ENCODE results near the gene FOXQ1. TPM values are rescaled to one million over a fixed set of nuclear protein-coding genes. Genes with fewer than 3 reads are reported as not detected.
"Not testable (repeated sequence)": the region's sequence is repeated elsewhere in the genome, so short reads cannot be mapped to it uniquely, and the experiment has no call there.

FOXQ1 gene
- total RNA-seq, 2 experiments from 2014 or later, result not detected

DNA sequence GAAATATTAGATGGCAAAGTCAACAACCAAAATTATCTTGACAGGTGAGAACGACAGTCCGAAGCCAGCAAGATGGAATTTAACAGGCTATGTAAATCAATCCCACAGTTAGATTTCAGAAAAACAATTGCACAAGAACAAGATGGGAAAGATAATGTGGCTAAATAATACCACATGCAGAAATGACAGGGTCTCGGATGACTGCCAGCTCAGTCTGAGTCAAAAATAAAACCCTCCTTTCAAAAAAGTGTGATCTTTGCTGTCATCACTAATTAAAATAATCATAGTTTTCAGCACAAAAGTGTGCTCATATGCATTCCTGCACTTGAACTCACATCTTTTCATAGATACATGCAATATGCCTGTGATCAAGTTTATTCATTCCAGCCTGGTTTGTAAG is 25.9 kb downstream of the FOXQ1 start:
- H3K36me3 Mint-ChIP-seq, result no peaks in the 10 kb centered on the region
- no peaks in the 10 kb centered on the region for H3K4me1 Mint-ChIP-seq
- ATAC-seq, result no peak
- CTCF ChIA-PET, result no interaction called here
- no peaks in the 10 kb centered on the region for H3K9me3 Mint-ChIP-seq (ENCODE audit: low read depth)
- no peak overlapping the region for H3K27ac Mint-ChIP-seq
- H3K4me3 Mint-ChIP-seq, result no peak overlapping the region
- DNase-seq, result no peak
- peaks cover 36% of the 10 kb centered on the region for H3K27me3 Mint-ChIP-seq

GRCh38 chr6:1346101-1346500 is 34.2 kb downstream of the FOXQ1 start:
- DNase-seq (no peak), ATAC-seq (no peak)
- peaks cover 6% of the 10 kb centered on the region for H3K9me3 Mint-ChIP-seq (ENCODE audit: low read depth)
- H3K4me3 Mint-ChIP-seq, result no peak overlapping the region
- H3K27me3 Mint-ChIP-seq, result peaks cover 26% of the 10 kb centered on the region
- no peaks in the 10 kb centered on the region for H3K36me3 Mint-ChIP-seq
- CTCF ChIA-PET, result no interaction called here
- no peaks in the 10 kb centered on the region for H3K4me1 Mint-ChIP-seq
- no peak overlapping the region for H3K27ac Mint-ChIP-seq

GRCh38 chr6:1346558-1347091 is 34.7 kb downstream of the FOXQ1 start:
- no peak overlapping the region for H3K4me3 Mint-ChIP-seq
- no peak for DNase-seq
- H3K4me1 Mint-ChIP-seq, result no peaks in the 10 kb centered on the region
- no peak for ATAC-seq
- H3K27me3 Mint-ChIP-seq, result peaks cover 27% of the 10 kb centered on the region
- peaks cover 6% of the 10 kb centered on the region for H3K9me3 Mint-ChIP-seq (ENCODE audit: low read depth)
- H3K27ac Mint-ChIP-seq, result no peak overlapping the region
- H3K36me3 Mint-ChIP-seq, result peaks cover 2% of the 10 kb centered on the region
- CTCF ChIA-PET, result no interaction called here

DNA sequence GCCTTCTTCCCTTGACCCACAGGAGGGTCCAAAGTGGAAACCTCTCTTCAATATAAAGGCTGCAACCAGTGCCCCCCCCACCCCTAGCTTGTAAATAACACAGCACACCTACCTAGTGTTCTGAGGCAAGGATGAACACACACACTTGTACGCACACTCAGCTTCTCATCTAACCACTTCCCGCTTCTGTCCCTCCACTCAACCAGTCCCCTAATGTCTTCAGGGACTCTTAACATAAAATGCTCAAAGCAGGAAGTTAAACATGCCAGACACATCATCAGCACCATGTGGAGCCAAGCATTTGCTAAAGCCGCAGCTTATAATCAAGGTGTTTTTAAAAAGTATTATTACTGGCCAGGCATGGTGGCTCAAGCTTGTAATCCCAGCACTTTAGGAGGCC is 35.3 kb downstream of the FOXQ1 start:
- DNase-seq, result no peak

DNA sequence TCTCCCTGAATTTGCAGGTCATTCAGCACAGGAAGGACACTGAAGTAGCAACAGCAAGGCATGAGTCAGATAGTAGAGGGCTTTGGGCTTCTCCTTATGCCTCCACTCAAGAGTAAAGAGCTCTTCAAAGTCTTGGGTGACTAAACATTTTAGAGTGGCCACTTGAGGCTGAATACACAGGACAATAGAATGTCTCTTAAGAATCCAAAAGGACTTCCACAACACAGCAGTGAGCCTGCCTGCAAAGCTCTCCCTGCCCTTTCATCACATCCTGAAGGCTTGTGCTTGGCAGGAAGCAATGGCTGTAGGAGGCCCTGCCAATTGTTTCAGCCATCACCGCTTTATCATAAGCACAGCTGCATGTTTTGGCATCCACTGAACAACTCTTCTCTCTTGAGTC is 36.8 kb downstream of the FOXQ1 start:
- H3K4me3 Mint-ChIP-seq, result no peak overlapping the region
- no peaks in the 10 kb centered on the region for H3K4me1 Mint-ChIP-seq
- H3K27me3 Mint-ChIP-seq, result peaks cover 26% of the 10 kb centered on the region
- no peak for DNase-seq
- CTCF ChIA-PET, result no interaction called here
- no peak overlapping the region for H3K27ac Mint-ChIP-seq
- peaks cover 6% of the 10 kb centered on the region for H3K9me3 Mint-ChIP-seq (ENCODE audit: low read depth)
- no peak for ATAC-seq
- H3K36me3 Mint-ChIP-seq, result peaks cover 2% of the 10 kb centered on the region

More for the DNA sequence above, 35.3 kb downstream of the FOXQ1 start:
- no peak overlapping the region for H3K4me3 Mint-ChIP-seq
- no peak overlapping the region for H3K27ac Mint-ChIP-seq
- H3K36me3 Mint-ChIP-seq, result peaks cover 2% of the 10 kb centered on the region
- H3K9me3 Mint-ChIP-seq (ENCODE audit: low read depth), result peaks cover 6% of the 10 kb centered on the region
- H3K4me1 Mint-ChIP-seq, result no peaks in the 10 kb centered on the region
- peaks cover 28% of the 10 kb centered on the region for H3K27me3 Mint-ChIP-seq
- CTCF ChIA-PET, result no interaction called here
- no peak for ATAC-seq

DNA sequence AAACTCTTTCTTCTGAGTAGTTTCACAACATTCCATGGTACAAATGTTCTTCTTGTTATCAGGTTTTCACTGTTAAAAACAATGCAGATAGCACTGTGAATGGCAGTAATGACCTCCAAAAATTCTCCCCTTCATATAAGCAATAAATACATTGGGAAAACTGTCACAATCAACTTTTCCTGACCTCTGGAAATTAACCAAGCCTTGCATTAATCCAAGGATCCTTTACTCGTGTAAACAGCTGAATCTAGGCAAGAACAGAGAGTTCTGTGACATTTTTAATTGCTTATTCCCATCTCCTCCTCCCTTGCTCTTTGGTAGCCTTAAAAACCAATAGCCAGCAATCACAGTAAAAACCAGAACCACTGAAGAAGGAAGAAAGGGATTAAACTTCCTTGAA is 37.8 kb downstream of the FOXQ1 start:
- CTCF ChIA-PET, result no interaction called here
- no peak overlapping the region for H3K27ac Mint-ChIP-seq
- no peak for DNase-seq
- H3K27me3 Mint-ChIP-seq, result peaks cover 31% of the 10 kb centered on the region
- H3K4me3 Mint-ChIP-seq, result no peak overlapping the region
- ATAC-seq, result no peak
- H3K36me3 Mint-ChIP-seq, result peaks cover 2% of the 10 kb centered on the region
- H3K9me3 Mint-ChIP-seq (ENCODE audit: low read depth), result peaks cover 6% of the 10 kb centered on the region
- no peaks in the 10 kb centered on the region for H3K4me1 Mint-ChIP-seq

DNA sequence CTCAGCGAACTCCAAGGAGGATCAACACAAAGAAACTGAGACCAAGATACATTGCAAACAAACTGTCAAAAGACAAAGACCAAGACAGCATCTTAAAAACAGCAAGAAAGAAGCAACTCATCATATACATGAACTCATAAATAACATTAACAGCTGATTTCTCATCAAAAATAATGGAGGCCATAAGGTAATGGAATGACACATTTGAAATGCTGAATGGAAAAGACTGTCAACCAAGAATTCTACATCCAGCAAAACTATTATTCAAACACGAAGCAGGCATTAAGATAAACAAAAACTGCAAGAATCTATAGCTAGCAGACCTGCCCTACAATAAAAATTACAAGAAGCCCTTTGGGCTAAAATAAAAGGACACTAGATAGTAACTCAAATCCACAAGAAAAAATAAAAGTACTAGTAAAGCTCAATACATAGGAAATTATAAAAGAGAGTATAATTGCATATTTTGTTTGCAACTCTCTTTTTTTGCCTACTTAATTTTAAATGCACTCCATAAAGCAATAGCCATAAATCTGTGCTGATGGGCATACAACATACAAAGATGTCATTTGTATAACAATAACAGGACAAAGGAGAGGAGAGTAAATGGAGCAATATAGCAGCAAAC is 39.6 kb downstream of the FOXQ1 start:
- Mint-ChIP-seq H3K27me3 (peaks cover 33% of the 10 kb centered on the region), H3K27ac (no peak overlapping the region), H3K9me3 (ENCODE audit: low read depth) (peaks cover 6% of the 10 kb centered on the region), H3K36me3 (peaks cover 2% of the 10 kb centered on the region), H3K4me3 (no peak overlapping the region), H3K4me1 (no peaks in the 10 kb centered on the region)
- CTCF ChIA-PET, result no interaction called here
- no peak for DNase-seq
- no peak for ATAC-seq

DNA sequence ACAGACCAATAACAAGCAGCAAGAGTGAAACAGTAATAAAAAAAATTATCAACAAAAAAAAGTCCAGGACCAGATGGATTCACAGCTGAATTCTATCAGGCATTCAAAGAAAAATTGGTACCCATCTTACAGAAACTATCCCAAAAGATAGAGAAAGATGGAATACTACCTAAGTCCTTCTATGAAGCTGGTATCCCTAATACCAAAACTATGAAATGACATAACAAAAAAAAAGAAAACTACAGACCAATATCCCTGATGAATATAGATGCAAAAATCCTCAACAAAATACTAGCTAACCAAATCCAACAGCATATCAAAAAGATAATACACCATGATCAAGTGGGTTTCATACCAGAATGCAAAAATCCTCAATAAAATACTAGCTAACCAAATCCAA is 43.2 kb downstream of the FOXQ1 start:
- H3K27me3 Mint-ChIP-seq, result peaks cover 35% of the 10 kb centered on the region
- H3K36me3 Mint-ChIP-seq; CTCF ChIA-PET; ATAC-seq; H3K27ac Mint-ChIP-seq; H3K4me1 Mint-ChIP-seq; DNase-seq; H3K4me3 Mint-ChIP-seq; H3K9me3 Mint-ChIP-seq (ENCODE audit: low read depth): not testable (repeated sequence)

DNA sequence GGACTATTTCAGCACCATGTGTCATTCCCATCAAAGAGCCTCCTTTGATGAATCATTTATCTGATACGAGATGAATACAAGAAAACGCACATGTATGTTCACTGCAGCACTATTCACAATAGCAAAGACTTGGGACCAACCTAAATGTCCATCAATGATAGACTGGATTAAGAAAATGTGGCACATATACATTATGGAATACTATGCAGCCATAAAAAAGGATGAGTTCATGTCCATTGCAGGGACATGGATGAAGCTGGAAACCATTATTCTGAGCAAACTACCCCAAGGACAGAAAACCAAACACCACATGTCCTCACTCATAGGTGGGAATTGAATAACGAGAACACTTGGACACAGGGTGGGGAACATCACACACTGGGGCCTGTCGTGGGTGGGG is 49.8 kb downstream of the FOXQ1 start:
- H3K9me3 Mint-ChIP-seq (ENCODE audit: low read depth); H3K36me3 Mint-ChIP-seq; H3K4me3 Mint-ChIP-seq; H3K4me1 Mint-ChIP-seq; H3K27ac Mint-ChIP-seq; CTCF ChIA-PET; DNase-seq; ATAC-seq: not testable (repeated sequence)
- H3K27me3 Mint-ChIP-seq, result peaks cover 47% of the 10 kb centered on the region

DNA sequence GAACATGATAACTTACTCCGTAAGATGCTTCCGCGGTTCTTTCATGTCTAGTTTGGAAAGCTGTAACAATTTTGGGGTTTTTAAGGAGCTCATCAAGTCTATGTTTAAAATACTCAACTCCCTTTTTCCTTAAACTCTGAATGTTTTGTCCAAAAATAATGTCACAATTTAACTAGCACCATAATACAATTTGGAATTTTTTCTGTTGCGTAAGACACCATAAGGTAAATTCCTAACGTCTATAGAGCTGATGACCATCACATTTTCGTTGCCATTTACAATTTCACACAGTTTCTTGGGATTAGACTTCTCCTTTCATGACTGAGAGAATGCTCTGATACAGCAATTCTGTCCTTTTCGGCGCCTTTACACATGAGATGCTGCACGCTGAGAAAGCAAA is 50.7 kb downstream of the FOXQ1 start:
- ATAC-seq (no peak), DNase-seq (no peak)
- CTCF ChIA-PET, result no interaction called here
- H3K4me3 Mint-ChIP-seq, result no peak overlapping the region
- peaks cover 48% of the 10 kb centered on the region for H3K27me3 Mint-ChIP-seq
- no peak overlapping the region for H3K27ac Mint-ChIP-seq
- no peaks in the 10 kb centered on the region for H3K9me3 Mint-ChIP-seq (ENCODE audit: low read depth)
- no peaks in the 10 kb centered on the region for H3K4me1 Mint-ChIP-seq
- no peaks in the 10 kb centered on the region for H3K36me3 Mint-ChIP-seq

DNA sequence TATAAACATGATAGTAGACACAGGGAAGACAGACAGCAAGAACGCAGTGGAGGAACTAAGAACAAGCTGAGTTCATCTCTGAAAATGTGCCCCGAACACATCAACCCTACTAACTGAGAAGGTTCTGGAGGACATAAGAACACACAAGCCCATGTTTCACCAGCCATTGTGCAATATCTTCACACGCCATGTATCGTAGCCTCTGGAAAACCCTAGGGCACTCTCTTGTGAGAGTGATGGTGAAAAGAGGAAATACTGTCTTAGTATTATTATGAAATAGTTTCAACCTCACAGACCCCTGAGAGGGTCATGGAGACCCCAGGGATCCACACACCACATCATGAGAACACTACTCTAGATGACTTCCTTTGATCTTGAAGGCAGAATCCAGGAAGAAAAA is 51.4 kb downstream of the FOXQ1 start:
- ATAC-seq (no peak), DNase-seq (no peak)
- no peak overlapping the region for H3K4me3 Mint-ChIP-seq
- CTCF ChIA-PET, result no interaction called here
- no peaks in the 10 kb centered on the region for H3K36me3 Mint-ChIP-seq
- peaks cover 54% of the 10 kb centered on the region for H3K27me3 Mint-ChIP-seq
- H3K27ac Mint-ChIP-seq, result no peak overlapping the region
- H3K4me1 Mint-ChIP-seq, result no peaks in the 10 kb centered on the region
- H3K9me3 Mint-ChIP-seq (ENCODE audit: low read depth), result no peaks in the 10 kb centered on the region

DNA sequence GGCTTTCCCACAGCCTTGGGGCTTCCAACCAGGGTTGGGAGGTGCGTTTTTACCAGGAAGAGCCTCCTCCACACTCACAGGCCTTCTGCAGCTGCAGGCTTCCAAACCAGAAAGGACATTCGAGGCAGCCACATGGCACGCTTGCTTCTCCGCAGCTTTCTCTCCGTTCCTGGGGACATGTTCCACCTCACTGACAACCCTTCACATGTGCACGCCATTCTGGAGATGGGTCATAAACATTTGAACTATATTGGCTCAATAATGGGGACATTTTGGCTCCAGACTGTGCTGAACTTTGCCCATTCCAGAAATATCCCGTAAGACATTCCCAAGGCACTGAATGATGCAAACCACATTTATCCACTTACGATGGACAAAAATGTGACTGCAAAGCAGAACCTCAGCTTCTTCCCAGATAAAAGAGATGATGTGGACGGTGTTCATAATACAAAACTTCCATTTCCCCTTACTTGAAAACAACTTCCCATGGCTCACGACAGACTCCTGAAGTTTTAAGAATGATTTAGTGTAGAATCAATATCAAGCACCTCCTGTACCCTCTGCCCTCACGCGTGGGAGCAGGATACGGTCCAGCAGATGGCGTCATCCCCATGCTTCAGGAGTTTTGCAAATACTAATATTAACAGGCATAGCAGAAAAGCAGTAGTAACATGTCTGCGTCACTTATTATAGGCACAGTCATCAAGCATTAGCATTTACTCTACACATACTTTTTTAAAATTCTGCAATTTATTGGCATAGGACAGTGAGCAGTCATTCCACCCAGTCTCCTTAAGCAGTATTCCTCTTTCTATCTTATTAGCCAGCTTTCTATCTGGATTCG is 52.1 kb downstream of the FOXQ1 start:
- Mint-ChIP-seq H3K4me3 (no peak overlapping the region), H3K27ac (no peak overlapping the region), H3K4me1 (no peaks in the 10 kb centered on the region), H3K27me3 (peaks cover 54% of the 10 kb centered on the region), H3K9me3 (ENCODE audit: low read depth) (no peaks in the 10 kb centered on the region), H3K36me3 (no peaks in the 10 kb centered on the region)
- DNase-seq (no peak), ATAC-seq (no peak)
- CTCF ChIA-PET, result no interaction called here

Measured in activated CD8-positive, alpha-beta memory T cell treated with anti-CD3 and anti-CD28 coated beads, Interleukin-2, amount 10 ng/mL, durations not matched to agents 7 days and 5 days (primary cell).